Measurements from ENCODE around the gene SUPT5H.

The SUPT5H gene

GRCh38 chr19:39409208-39410016, 36.0 kb upstream of the SUPT5H start:
- peak; percentile 74 for DNase-seq (ENCODE audit: low read depth)

DNA sequence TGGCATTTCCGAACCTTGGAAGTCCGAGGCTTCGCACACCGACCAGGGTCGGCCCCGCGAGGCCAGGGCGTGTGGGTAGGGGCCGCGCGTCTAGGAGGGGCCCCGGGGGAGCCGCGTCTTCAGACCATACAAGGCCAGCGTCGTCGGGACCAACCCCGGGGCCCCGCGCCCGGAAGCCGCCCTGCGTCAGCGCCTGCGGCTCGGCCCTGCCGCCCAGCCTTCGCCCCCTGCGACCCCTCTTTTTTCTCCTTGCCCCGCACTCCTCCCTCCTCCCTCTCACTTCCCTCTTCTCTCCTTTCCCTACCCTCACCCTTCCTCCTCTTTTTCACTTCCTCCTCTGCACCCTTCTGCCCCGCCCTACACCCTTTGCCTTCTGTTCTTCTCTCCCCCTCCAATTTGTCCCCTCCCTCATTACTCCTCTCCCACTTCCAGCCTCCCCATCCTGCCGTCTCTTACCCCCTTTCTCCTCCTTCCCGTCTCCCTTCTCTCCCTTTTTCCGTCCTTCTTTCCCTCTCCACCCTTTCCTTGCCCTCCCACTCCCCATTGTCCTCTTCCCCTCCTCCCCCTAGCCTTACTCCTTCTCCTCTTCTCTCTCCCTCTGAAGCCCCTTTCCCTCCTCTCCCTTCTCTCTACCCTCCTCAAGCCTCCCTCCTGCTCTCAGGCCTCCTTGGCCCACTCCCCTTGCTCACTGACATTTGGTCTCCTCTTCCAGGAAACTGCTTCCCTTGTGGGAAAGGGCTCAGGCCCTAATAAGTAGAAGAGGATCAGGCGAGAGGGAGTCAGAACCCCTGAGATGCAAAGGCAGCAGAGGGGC, 35.2 kb upstream of the SUPT5H start:
- DNase-seq (ENCODE audit: low read depth), result peak; percentile 79

GRCh38 chr19:39410831-39411080, 34.6 kb upstream of the SUPT5H start:
- DNase-seq (ENCODE audit: low read depth), result peak; percentile 18

DNA sequence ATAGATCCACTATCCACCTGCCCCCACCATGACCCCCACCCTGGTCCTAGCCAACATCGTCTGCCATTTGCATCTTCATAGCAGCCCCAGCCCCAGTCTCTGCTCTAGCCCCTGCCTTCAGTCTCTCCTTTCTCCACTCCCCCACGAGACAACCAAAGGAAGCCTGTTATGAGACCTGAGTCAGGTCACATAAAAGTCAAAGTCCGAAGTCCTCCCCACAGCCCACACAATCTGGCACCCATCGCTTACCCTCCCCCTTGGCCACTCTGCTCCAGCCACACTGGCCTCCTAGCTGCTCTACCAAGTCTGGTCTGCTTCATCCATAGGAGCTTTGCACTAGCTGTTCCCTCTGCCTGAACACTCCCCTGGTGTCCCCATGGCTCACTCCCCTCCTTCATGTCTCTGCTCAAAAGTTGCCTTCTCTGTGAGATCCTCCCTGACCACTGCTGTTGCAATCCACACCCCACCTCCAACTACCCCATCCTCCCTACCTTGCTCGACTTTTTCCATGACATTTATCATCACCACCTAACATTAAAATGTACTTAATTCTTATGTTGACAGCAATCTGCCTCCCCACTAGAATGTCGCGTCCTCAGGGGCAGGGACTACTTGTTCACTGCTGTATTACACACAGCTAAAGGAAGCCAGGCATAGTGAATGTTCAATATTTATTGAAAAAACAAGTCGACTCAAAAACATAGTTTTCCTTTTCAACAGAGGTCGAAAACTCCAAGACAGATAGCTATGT, 34.1 kb upstream of the SUPT5H start:
- peak; percentile 47 for DNase-seq (ENCODE audit: low read depth)

- peak; percentile 88 for DNase-seq (ENCODE audit: low read depth)
Measured at GRCh38 chr19:39411832-39412099, 33.6 kb upstream of the SUPT5H start.

- DNase-seq (ENCODE audit: low read depth), result peak; percentile 99
Measured at GRCh38 chr19:39412100-39412866, 33.1 kb upstream of the SUPT5H start, which contains the start of gene PLEKHG2. Gene PLEKHG2, plus strand, starts transcription at chr19:39412669. Its CDS starts 1,418 bp downstream, at chr19:39414087.

- DNase-seq (ENCODE audit: low read depth), result no peak
Measured at GRCh38 chr19:39412867-39413271, 32.5 kb upstream of the SUPT5H start.

GRCh38 chr19:39413272-39413910, 32.0 kb upstream of the SUPT5H start:
- peak; percentile 40 for DNase-seq (ENCODE audit: low read depth)

GRCh38 chr19:39413911-39414608, 31.3 kb upstream of the SUPT5H start:
- DNase-seq (ENCODE audit: low read depth), result peak; percentile 23

DNA sequence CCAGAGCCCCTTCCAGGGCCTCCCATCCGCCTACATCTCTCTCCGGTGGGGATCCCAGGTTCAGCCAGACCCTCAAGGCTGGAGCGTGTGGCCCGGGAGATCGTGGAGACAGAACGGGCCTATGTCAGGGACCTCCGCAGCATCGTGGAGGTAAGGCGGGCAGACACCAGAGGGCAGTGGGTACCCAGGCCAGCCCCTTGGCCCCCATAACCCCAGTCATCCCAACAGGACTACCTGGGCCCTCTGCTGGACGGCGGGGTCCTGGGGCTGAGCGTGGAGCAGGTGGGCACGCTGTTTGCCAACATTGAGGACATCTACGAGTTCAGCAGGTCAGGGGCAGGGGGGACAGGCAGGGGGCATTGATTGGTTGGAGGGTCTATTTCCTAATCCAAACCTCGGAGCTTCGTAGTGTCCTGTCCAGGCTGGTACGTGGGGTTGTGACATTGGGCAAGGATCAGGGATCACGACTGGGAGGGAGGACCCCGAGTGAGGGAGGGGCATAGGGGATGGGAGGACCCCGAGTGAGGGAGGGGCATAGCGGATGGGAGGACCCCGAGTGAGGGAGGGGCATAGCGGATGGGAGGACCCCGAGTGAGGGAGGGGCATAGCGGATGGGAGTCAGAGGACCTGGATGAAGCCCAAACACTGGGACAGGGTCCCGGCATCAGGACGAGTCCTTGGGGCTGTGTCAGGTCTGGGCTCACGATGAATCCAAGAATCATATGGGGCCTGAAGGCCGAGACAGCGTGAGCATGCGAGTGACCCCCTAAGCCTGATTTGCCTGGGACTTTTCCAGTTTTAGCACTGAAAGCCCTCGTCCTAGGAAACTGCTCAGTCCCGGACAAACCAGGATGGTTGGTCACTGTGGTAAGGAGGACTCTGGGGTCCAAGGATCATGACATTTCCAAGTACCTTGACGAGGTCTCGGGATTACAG, 30.0 kb upstream of the SUPT5H start:
- no peak for DNase-seq (ENCODE audit: low read depth)

GRCh38 chr19:39416152-39417120, 28.9 kb upstream of the SUPT5H start:
- no peak for DNase-seq (ENCODE audit: low read depth)

GRCh38 chr19:39417463-39418181, 27.8 kb upstream of the SUPT5H start:
- DNase-seq (ENCODE audit: low read depth), result no peak

DNA sequence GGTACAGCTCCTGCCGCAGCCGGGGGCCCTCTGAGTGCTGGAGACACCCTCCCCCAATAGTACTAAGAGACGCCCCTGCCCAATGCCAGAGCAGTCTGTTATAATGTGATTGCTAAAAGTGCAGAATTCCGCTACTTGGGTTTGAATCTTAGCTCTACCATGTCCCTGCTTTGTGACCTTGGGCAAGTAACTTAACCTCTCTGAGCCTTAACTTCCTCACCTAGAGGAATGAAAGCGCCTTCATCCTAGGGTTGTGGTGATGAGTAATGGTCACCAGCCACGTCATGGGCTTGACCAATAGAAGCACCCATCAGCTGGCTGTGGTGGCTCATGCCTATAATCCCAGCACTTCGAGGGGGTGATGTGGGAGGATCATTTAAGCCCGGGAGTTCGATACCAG, 26.4 kb upstream of the SUPT5H start:
- DNase-seq (ENCODE audit: low read depth), result no peak

DNA sequence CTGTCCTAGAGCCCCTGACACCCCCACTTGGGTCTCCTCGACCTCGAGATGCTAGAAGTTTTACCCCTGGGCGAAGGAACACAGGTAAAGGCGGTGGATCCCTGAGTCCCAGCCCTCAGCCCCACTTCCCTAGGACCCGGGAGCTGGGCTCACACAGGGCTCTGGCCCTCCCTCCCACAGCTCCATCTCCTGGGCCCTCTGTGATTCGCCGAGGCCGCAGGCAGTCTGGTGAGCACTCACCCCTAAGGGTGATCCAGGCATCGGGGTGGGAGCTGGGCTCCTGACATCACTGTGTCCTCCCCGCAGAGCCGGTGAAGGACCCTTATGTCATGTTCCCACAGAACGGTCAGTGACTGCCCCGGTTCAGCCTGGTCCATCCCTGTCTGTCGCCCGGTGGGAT, 24.6 kb upstream of the SUPT5H start:
- no peak for DNase-seq (ENCODE audit: low read depth)

DNA sequence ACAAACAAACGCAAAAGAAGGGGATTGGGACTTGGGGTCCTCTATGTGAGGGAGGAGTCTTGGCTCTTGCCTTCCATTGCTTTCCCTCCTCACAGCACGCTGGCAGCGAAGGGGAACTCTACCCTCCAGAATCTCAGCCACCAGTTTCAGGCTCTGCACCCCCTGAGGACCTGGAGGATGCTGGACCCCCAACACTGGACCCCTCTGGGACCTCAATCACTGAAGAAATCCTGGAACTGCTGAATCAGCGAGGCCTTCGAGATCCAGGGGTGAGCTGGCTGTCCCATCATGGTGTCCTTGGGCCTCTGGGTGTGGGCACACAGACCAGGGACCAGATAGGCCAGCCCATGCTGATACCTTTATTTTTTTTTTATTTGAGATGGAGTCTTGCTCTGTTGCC, 23.4 kb upstream of the SUPT5H start:
- no peak for DNase-seq (ENCODE audit: low read depth)

DNA sequence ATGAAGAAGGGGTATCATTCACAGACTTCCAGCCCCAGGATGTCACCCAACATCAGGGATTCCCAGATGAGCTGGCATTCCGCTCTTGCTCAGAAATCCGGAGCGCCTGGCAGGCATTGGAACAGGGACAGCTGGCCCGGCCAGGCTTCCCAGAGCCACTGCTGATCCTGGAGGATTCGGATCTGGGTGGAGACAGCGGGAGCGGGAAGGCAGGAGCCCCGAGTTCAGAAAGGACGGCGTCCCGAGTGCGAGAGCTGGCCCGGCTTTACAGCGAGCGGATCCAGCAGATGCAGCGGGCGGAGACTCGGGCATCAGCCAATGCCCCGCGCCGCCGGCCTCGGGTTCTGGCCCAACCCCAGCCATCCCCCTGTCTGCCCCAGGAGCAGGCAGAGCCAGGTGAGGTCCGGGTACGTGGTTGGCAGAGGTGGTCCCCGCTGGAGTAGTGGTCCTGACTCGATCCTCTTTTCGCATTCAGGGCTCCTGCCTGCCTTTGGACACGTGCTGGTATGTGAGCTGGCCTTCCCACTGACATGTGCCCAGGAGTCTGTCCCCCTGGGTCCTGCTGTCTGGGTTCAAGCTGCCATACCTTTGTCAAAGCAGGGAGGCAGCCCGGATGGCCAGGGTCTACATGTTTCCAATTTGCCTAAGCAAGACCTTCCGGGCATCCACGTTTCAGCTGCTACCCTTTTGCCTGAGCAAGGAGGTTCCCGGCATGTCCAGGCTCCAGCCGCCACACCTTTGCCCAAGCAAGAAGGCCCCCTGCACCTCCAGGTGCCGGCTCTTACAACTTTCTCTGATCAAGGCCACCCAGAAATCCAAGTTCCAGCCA, 21.9 kb upstream of the SUPT5H start:
- DNase-seq (ENCODE audit: low read depth), result no peak

DNA sequence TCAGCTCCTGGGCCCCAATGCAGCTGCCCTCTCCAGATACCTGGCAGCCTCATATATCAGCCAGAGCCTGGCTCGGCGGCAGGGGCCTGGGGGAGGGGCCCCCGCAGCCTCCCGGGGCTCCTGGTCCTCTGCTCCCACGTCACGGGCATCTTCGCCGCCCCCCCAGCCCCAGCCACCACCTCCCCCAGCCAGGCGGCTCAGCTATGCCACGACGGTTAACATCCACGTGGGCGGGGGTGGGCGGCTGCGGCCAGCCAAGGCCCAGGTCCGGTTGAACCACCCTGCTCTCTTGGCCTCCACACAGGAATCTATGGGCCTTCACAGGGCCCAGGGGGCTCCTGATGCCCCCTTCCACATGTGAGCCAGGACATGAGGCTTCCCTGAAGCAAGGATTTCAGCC, 20.4 kb upstream of the SUPT5H start:
- no peak for DNase-seq (ENCODE audit: low read depth)

Measured in iris pigment epithelial cell (primary cell).